Esophagus muscularis mucosa (tissue), 4 donors: ENCODE measurements around the gene CSTF3.

Experiments used
- CTCF ChIP-seq, 3 experiments: fragments of 200-600 bp in 2 of 3; fragments of 450-650 bp in 1 of 3; sonication (generic) in 2 of 3; IDR thresholded peaks; one replicate each; pipeline ENCODE4 v1.5.1; 2017 to 2019; ENCODE audit warnings: antibody characterized with exemption in 3 of 3, mild to moderate bottlenecking in 2 of 3, moderate library complexity in 1 of 3
- EP300 ChIP-seq: sonication (generic); formaldehyde crosslinking; IDR thresholded peaks from one replicate; pipeline ENCODE4 v1.6.1; 2017; ENCODE audit warnings: antibody characterized with exemption
- POLR2A ChIP-seq: fragments of 450-650 bp; IDR thresholded peaks from one replicate; pipeline ENCODE4 v1.6.1; 2017; ENCODE audit warnings: antibody characterized with exemption, moderate library complexity, mild to moderate bottlenecking, low read depth
- POLR2AphosphoS5 ChIP-seq, 2 donors: sonication (generic); formaldehyde crosslinking; IDR thresholded peaks; one replicate each; pipeline ENCODE4 v1.6.1; 2017; ENCODE audit warnings: antibody characterized with exemption in 2 of 2

- TF ChIP-seq POLR2AphosphoS5 (IDR thresholded peaks at IDR 0.05) (no peak), CTCF (IDR thresholded peaks at IDR 0.05) (no peak), POLR2A (no peak), EP300 (no peak)
These were observed 96.4 kb downstream of the CSTF3 start for GRCh38 chr11:33064866-33065265.
